ENCODE measurements around the gene PROB1.
A peak's percentile ranks its signal among the peaks of the same experiment; 100 is the strongest.
"Not testable (repeated sequence)": the region's sequence is repeated elsewhere in the genome, so short reads cannot be mapped to it uniquely, and the experiment has no call there.

PROB1 gene

GRCh38 chr5:139413963-139414362, 19.1 kb upstream of the PROB1 start:
- no peak for DNase-seq

DNA sequence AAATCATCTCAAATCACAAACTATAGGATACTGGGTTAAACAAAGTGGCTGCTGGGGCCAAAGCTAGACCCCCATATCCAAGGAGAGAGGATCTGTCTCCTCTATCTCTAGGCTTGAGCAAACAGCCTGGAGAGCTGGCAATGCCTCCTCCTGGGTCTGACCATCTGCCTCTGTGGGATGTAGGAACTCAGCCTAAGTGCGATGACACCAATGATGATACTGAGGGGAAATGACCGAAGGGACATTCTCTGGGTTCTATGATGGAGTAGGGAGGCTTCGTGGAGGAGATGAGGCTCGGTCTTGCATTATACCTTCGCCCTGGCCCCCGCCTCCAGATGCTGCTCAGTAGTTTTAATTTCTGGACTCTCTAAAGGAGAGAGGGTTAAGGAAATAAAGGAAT, 18.2 kb upstream of the PROB1 start:
- DNase-seq: no peak

- DNase-seq: no peak
Measured at GRCh38 chr5:139410993-139411828, 16.3 kb upstream of the PROB1 start.

DNA sequence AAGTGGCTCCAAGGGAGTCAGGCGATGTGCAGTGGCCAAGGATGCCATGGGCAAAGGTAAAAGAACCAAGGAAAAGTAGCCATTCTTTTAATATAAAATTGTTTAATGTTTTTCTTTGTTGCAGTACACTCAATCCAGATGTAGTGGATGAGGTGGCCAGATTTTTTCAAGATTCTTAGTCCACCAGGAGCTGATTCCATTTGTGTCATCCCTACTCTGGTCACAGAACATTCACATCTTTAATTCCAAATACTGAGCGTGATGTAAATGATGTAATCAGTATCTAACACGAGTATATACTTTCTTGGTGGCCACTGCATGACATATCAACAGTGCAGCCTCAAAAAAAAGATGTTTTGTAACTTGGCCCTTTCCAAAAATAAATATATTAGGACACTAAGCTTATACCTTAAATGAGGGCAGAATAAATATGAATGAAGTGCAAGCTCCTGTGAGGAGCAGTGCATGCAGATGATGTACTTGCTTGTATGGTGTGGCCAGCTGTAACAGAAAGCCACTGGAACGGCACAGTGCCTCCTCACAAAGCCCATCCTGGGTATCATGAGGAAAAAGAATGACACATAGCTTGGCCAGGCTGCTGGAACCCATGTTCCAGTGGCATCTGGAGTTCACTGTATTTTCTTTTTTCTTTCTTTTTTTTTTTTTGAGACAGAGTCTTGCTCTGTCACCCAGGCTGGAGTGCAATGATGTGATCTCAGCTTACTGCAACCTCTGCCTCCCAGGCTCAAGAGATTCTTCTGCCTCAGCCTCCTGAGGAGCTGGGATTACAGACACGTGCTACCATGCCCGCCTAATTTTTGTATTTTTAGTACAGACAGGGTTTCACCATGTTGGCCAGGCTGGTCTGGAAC, 15.5 kb upstream of the PROB1 start:
- no peak for DNase-seq

DNA sequence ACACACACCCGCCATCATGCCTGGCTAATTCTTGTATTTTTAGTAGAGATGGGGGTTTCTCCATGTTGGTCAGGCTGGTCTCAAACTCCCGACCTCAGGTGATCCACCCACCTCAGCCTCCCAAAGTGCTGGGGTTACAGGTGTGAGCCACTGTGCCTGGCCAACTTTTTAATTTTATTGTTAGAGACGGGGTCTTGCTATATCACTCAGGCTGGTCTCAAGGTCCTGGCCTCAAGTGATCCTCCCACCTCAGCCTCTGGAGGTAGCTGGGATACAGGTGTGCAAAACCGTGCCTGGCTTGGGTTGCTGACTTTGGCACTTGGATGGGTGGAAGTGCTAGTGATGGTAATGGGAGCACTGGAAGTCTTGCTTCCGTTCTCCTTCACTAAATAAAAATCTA, 14.2 kb upstream of the PROB1 start:
- DNase-seq: not testable (repeated sequence)

GRCh38 chr5:139408191-139408590, 13.3 kb upstream of the PROB1 start:
- DNase-seq: no peak

- DNase-seq: no peak
Measured at GRCh38 chr5:139407517-139407916, 12.6 kb upstream of the PROB1 start.

DNA sequence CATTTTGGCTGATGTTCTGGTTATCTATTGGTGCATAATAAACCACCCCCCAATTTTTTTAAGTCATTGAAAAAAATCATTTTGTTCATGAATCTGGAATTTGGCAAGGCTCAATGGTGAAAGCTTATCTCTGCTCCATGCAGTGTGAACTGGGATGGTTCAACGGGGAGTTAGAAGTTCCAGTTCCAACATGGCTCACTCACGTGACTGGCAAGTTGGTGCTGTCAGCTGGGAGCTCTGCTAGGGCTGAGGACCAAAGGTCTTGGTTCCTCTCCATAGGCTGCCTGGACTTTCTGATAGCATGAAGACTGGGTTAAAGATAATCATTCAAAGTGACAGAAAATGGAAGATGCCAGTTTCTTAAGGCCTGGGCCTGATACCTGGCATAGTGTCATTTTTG, 12.1 kb upstream of the PROB1 start:
- no peak for DNase-seq

- DNase-seq: no peak
Measured at GRCh38 chr5:139404484-139404840, 9.6 kb upstream of the PROB1 start.

DNA sequence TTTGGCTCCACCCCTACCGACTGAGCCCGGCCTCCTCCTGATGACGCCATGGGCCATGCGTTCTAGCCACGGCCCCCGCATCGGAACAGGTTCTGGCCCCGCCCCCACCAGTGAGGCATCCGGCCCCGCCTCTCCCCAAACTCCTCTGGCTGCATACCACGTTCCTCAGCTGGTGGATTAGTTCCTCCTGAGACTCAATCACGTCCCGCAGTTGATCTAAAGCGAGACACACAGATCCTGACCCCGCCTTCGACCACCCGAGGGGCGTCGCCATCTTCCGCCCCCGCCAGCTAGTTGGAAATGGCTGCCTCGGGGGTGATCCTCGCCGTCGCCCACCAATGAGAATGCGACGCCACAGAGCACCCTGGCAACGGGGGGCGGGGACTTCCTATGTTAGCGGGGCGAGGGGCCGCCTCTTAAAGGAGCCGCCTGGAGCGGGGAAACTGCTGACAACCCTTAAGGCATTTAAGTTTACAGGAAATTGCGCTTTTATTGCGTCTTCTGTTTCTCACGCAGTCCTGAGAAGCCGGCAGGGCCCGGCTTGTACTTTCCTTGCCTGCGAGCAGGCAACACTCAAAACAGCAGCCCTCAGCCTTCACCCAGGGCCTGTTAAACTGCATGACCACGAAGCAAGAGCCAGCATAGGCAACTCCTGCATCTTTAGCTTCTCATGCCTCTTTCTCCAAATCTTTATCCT, 9.0 kb upstream of the PROB1 start, which contains the start of gene SPATA24:
TSS of gene SPATA24 (minus strand) at position 303 of the 697 bp plus-strand sequence. CDS start at position 274, 29 bp downstream.
- DNase-seq: peak; percentile 99

DNA sequence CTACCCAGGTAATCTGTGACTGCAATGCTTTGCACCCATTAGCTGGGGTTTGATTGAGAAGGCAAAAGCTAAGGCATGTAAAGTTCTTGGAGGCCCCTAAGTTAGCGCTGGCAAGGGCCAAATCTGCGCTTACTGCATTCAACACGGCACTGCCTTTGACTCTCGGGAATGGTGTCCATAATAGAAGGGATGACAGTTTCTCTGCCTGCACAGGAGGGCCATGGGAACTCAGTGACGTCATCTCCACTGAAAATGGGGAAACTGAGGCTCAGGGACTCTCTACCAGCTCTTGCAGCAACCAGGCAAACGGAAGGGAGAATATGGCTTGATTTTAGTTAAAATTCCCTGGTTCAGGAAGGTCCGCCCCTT, 8.5 kb upstream of the PROB1 start:
- DNase-seq: no peak

- DNase-seq: no peak
Measured at GRCh38 chr5:139402561-139403158, 7.8 kb upstream of the PROB1 start.

- no peak for DNase-seq
Measured at GRCh38 chr5:139401546-139401945, 6.6 kb upstream of the PROB1 start.

GRCh38 chr5:139399501-139400121, 4.7 kb upstream of the PROB1 start:
- no peak for DNase-seq

GRCh38 chr5:139397921-139398320, 3.0 kb upstream of the PROB1 start:
- no peak for DNase-seq

GRCh38 chr5:139396691-139397090, 1.8 kb upstream of the PROB1 start:
- DNase-seq: no peak

GRCh38 chr5:139395844-139396640, 1.1 kb upstream of the PROB1 start:
- no peak for DNase-seq

GRCh38 chr5:139394123-139394653, 716 bp downstream of the PROB1 start:
- DNase-seq: no peak

DNA sequence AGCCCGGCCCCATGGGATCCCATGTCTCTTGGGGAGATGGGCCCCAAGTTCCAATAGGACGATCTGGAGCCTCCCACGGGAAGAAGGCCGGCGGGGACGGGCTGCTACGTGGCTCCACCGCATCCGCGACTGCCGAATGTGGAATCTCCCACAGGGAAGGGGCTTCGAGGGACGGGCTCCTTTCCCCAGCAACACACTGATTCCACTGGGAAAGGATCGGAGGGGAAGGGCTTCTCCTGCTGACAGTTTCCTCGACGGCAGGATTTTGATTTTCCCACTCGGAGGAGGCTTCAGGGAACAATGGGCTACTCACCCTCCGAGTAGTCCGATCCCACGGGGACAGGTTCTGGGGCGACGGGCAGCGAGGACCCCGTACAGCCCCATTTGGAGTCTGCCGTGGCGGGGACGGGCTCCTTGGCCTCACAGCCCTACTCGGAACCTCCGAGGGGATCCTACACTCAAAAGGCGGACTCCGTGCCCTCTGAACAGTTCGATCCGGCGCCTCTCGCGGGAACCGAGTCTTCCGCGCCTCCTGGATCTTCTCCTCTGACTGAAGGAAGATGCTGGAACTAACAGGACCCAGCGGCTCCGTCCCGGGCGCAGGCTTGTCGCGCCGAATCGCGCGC, 1.3 kb downstream of the PROB1 start:
- no peak for DNase-seq

DNA sequence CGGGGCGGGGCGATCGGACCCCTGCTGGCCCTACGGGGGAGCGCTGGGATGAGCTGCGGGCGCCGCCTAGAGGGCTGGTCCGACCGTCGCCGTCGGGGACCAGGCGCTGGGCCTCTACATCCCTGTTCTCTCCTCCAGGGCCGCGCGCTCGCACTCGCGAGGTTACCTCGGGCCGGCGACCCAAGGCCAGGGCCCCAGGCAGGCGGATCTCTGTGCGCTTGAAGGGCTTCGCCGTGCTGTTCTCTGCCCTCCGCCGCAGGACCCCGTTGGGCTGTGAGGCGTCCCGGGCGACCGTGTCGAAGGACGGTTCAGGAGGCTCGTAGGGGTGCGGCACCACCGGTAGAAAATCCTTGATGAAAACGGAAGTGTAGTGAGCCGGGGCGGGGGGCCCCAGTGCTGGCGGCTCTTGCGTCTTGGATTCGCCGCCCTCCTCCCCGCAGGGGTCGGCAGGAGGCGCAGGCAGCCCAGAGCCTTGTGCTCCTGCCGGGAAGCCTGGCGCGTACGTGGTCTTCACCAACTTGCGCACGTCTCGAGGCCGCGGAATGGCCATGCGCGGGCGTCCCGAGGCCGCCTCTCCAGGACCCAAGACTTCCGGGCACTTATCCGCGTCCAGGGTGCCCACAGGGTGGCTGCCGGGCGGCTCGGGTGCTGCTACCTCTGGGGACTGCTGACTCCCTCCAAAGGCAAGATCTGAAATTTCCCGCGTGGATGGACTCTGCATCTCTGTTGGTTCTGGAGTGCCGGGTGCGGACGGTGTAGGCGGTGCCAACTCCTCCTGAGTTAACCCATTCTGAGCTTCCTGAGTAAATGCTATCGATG, 2.0 kb downstream of the PROB1 start:
- no peak for DNase-seq

Measured in amniotic stem cell (primary cell).